Keratinocyte (primary cell): ENCODE measurements around the gene DKK3. TPM values are rescaled to one million over a fixed set of nuclear protein-coding genes. Genes with fewer than 3 reads are reported as not detected.
A peak's percentile ranks its signal among the peaks of the same experiment; 100 is the strongest.

Experiments
- DNase-seq: peaks from one replicate; pipeline ENCODE4 v3.0.0-alpha.2; 2011; ENCODE audit warnings: low read depth, missing footprints, low spot score
- FAIRE-seq: peaks from 2 replicates; lab custom pipeline; 2011; peaks lifted over from hg19 to GRCh38; lab: Jason Lieb, UNC
- H2AFZ ChIP-seq: 2 replicates; pipeline ENCODE4 v1.6.0; 2012; ENCODE audit warnings: low read length, control low read depth, inconsistent platforms; ENCODE audit not compliant: control insufficient read depth
- H3K27ac ChIP-seq: 2 replicates; pipeline ENCODE4 v1.5.1; 2011; ENCODE audit warnings: low read length; ENCODE audit not compliant: control insufficient read depth, insufficient read depth
- H3K27me3 ChIP-seq: 3 replicates; pipeline ENCODE4 v1.6.0; 2011; ENCODE audit warnings: low read length; ENCODE audit not compliant: control insufficient read depth, insufficient read depth; ENCODE audit errors: extremely low read depth
- H3K36me3 ChIP-seq, 2 experiments: 2 replicates in 1 of 2; 3 replicates in 1 of 2; pipeline ENCODE4 v1.5.1; 2011; ENCODE audit warnings: low read length in 2 of 2, mild to moderate bottlenecking in 1 of 2; ENCODE audit not compliant: control insufficient read depth in 2 of 2, insufficient read depth in 2 of 2; ENCODE audit errors: extremely low read depth in 1 of 2
- H3K4me1 ChIP-seq: 3 replicates; pipeline ENCODE4 v1.5.1; 2011; ENCODE audit warnings: low read length; ENCODE audit not compliant: control insufficient read depth, insufficient read depth; ENCODE audit errors: extremely low read depth
- H3K4me2 ChIP-seq: 3 replicates; pipeline ENCODE4 v1.6.0; 2011; ENCODE audit warnings: low read depth, low read length; ENCODE audit not compliant: control insufficient read depth, insufficient read depth; ENCODE audit errors: extremely low read depth
- H3K4me3 ChIP-seq, 3 experiments: fragments of 200-600 bp in 1 of 3; sonication (generic) in 1 of 3; 2 replicates in 2 of 3; 3 replicates in 1 of 3; pipeline ENCODE4 v1.5.1; 2011 to 2016; ENCODE audit warnings: low read length in 3 of 3, mild to moderate bottlenecking in 3 of 3, control low read depth in 2 of 3, inconsistent platforms in 1 of 3, low read depth in 1 of 3, mixed read lengths in 1 of 3, mixed run types in 1 of 3, moderate library complexity in 1 of 3; ENCODE audit not compliant: control insufficient read depth in 2 of 3, insufficient read depth in 2 of 3; ENCODE audit errors: extremely low read depth in 1 of 3
- H3K79me2 ChIP-seq: 2 replicates; pipeline ENCODE4 v1.6.0; 2012; ENCODE audit warnings: low read length; ENCODE audit not compliant: control insufficient read depth, insufficient read depth
- H3K9ac ChIP-seq: 3 replicates; pipeline ENCODE4 v1.6.0; 2011; ENCODE audit warnings: low read length; ENCODE audit not compliant: control insufficient read depth, insufficient read depth; ENCODE audit errors: extremely low read depth
- H3K9me1 ChIP-seq: 3 replicates; pipeline ENCODE4 v1.6.0; 2011; ENCODE audit warnings: low read length; ENCODE audit not compliant: control insufficient read depth, insufficient read depth; ENCODE audit errors: extremely low read depth
- H3K9me3 ChIP-seq: 2 replicates; pipeline ENCODE4 v1.5.1; 2012; ENCODE audit warnings: low read depth, low read length; ENCODE audit not compliant: control insufficient read depth
- H4K20me1 ChIP-seq: 3 replicates; pipeline ENCODE4 v1.6.0; 2011; ENCODE audit warnings: low read length; ENCODE audit not compliant: control insufficient read depth, insufficient read depth; ENCODE audit errors: extremely low read depth
- EZH2 ChIP-seq: IDR thresholded peaks from one replicate; pipeline ENCODE4 v1.6.1; 2012; ENCODE audit warnings: inconsistent platforms, mild to moderate bottlenecking, low read length, moderate library complexity
- dilution Hi-C: fragments of 300-500 bp; cut with MboI; formaldehyde crosslinking; loops from one replicate; pipeline ENCODE4 v1.7.0; 2020; ENCODE audit warnings: low sequenced_read_pairs; ENCODE audit not compliant: extremely low pct_ligation_motif_present
- polyA plus RNA-seq, 5 experiments: library from polyadenylated mRNA; depleted of rRNA in 3 of 5; stranded (reverse) in 3 of 5; stranded (forward) in 1 of 5; unstranded in 1 of 5; fragments of >200 nt; gene quantifications; 1 replicate in 1 of 5; 2 replicates in 3 of 5; 3 replicates in 1 of 5; pipeline versions ENCODE4 v1.2.1 to v1.2.3, GENCODE V29; 2011 to 2012; ENCODE audit warnings: missing spikeins in 2 of 5, low read depth in 1 of 5, low replicate concordance in 1 of 5
- TF ChIP-seq, protein P1 (sequence below), 3 experiments: IDR thresholded peaks in 1 of 3; conservative IDR thresholded peaks in 1 of 3; optimal IDR thresholded peaks in 1 of 3; 2 replicates in 2 of 3; 3 replicates in 1 of 3; pipeline versions ENCODE3 to v1.5.1; 2011; ENCODE audit warnings: low read length in 3 of 3, mild to moderate bottlenecking in 3 of 3, moderate library complexity in 2 of 3, control low read depth in 1 of 3, inconsistent platforms in 1 of 3; ENCODE audit not compliant: insufficient read depth in 2 of 3; ENCODE audit errors: extremely low read depth in 1 of 3

Gene DKK3
- polyA plus RNA-seq, 1 donor (not counting 4 experiments of a cell fraction or from before 2014, with no cell fraction given): 712 TPM

DNA sequence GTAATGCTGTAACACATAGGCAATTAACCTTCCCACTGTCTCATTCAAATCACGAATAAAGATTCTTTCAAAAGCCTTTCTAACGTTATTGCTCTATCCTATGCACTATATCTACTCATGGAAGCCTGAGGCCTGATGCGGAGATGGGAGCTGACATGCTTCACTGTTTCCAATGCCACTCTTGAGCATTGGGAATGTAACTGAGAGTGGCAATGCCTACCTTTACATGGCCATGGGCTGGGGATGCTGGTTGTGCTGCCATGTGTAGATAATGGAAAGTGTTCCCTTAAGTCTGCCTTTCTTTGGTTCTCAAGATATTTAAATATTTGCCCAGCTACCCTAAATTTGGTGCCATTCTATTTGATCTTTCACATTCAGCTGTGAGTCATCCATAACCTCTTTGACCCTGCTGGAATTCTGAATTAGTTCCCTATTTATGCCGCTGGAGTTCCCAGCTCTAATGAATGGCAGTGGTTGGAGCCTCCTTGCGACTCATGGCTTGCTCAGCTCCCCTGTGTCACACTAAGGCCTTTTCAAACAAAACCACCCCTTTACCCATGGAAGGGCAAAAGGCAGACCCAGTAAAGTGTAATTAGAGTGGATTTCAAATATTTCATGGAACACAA, 21.4 kb upstream of the DKK3 start:
- H3K27ac ChIP-seq: no peak overlapping the region
- dilution Hi-C loops: no loop called here

DNA sequence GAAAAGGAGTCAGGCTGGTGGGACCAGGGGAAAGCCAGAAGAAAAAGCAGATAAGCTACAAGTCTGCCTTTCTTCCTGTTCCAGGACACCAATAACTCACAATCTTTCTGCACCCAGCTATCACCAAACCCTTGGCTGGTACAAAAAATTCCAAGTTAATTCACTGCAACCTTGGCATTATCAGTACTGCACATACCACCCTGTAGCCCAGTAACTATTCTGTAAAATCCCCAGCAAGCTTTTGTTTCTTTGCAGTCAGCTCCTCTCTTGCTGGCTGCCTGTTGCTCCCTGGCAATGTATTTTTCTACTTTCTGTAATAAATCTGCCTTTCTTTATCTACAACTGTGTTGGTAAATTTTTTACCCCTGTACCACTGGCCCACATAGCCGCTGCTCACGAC, 20.7 kb upstream of the DKK3 start:
- no peaks in the 10 kb centered on the region for H3K79me2 ChIP-seq
- TF ChIP-seq, protein P1, sequence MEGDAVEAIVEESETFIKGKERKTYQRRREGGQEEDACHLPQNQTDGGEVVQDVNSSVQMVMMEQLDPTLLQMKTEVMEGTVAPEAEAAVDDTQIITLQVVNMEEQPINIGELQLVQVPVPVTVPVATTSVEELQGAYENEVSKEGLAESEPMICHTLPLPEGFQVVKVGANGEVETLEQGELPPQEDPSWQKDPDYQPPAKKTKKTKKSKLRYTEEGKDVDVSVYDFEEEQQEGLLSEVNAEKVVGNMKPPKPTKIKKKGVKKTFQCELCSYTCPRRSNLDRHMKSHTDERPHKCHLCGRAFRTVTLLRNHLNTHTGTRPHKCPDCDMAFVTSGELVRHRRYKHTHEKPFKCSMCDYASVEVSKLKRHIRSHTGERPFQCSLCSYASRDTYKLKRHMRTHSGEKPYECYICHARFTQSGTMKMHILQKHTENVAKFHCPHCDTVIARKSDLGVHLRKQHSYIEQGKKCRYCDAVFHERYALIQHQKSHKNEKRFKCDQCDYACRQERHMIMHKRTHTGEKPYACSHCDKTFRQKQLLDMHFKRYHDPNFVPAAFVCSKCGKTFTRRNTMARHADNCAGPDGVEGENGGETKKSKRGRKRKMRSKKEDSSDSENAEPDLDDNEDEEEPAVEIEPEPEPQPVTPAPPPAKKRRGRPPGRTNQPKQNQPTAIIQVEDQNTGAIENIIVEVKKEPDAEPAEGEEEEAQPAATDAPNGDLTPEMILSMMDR (optimal IDR thresholded peaks at IDR 0.05 in 1 of 3, IDR thresholded peaks at IDR 0.05 in 1 of 3, conservative IDR thresholded peaks at IDR 0.05 in 1 of 3; ENCODE audit: extremely low read depth in 1 of 3, insufficient read depth in 2 of 3, low read length in 3 of 3): no peak
- TF ChIP-seq EZH2: no peak
- no peak overlapping the region for H3K4me3 ChIP-seq
- H3K36me3 ChIP-seq: no peaks in the 10 kb centered on the region
- peaks cover 7% of the 10 kb centered on the region for H3K4me1 ChIP-seq
- FAIRE-seq (no peak), DNase-seq (no peak)
- no peak overlapping the region for H3K9ac ChIP-seq
- no peaks in the 10 kb centered on the region for H4K20me1 ChIP-seq
- H3K4me2 ChIP-seq: no peak overlapping the region
- H3K9me3 ChIP-seq: no peaks in the 10 kb centered on the region
- dilution Hi-C loops: no loop called here
- no peaks in the 10 kb centered on the region for H3K27me3 ChIP-seq
- no peak overlapping the region for H3K27ac ChIP-seq
- H2AFZ ChIP-seq: no peak overlapping the region
- no peaks in the 10 kb centered on the region for H3K9me1 ChIP-seq

More for the DNA sequence above, 21.4 kb upstream of the DKK3 start:
- Histone ChIP-seq H3K27me3 (no peaks in the 10 kb centered on the region), H3K9me3 (no peaks in the 10 kb centered on the region), H3K4me3 (no peak overlapping the region), H3K4me2 (peak overlapping the region; percentile 27), H4K20me1 (no peaks in the 10 kb centered on the region), H3K36me3 (no peaks in the 10 kb centered on the region), H3K79me2 (no peaks in the 10 kb centered on the region), H3K9me1 (no peaks in the 10 kb centered on the region), H2AFZ (no peak overlapping the region), H3K4me1 (peaks cover 7% of the 10 kb centered on the region), H3K9ac (no peak overlapping the region)
- no peak for TF ChIP-seq EZH2
- TF ChIP-seq, protein P1 (optimal IDR thresholded peaks at IDR 0.05 in 1 of 3, IDR thresholded peaks at IDR 0.05 in 1 of 3, conservative IDR thresholded peaks at IDR 0.05 in 1 of 3; ENCODE audit: extremely low read depth in 1 of 3, insufficient read depth in 2 of 3, low read length in 3 of 3): no peak
- FAIRE-seq (peak; percentile 17), DNase-seq (no peak)
